ENCODE measurements around the gene CD58. TPM values are rescaled to one million over a fixed set of nuclear protein-coding genes. Genes with fewer than 3 reads are reported as not detected.

CD58 gene
- total RNA-seq, 4 donors from 2014 or later, result 23.1 to 63.0 (median 39.0) TPM

DNA sequence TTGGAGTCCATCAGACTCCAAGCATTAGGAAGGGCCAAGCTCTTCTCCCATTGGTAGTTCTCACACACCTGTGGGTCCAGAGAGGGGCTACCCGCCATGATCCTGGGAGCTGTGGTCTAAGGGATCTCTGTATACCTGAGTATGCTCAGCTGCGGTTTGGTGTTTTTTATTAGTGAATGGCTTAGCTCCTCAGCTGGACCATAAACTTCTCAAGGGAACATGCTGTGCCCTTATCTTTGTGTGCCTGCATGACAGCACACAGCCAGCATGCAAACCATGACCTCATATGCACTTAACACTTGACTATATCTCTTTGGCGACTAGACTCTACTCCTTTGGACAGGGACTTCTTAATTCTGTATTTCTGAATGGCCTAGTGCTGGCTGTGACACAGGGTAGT lies 94.5 kb downstream of the CD58 start:
- Histone ChIP-seq H3K27ac (peak overlapping the region in 3 of 4 donors; percentile 79 to 99 (median 98)), H3K4me1 (peaks cover 0 to 50% (median 0%) of the 10 kb centered on the region in 4 donors), H3K4me3 (no peak overlapping the region), H3K27me3 (no peaks in the 10 kb centered on the region), H3K36me3 (no peaks in the 10 kb centered on the region), H3K9me3 (no peaks in the 10 kb centered on the region)
- peak in 1 of 3 donors; percentile 77 for DNase-seq
- TF ChIP-seq POLR2A (IDR thresholded peaks at IDR 0.05), result peak in 1 of 2 donors; percentile 79
- TF ChIP-seq, protein P1, sequence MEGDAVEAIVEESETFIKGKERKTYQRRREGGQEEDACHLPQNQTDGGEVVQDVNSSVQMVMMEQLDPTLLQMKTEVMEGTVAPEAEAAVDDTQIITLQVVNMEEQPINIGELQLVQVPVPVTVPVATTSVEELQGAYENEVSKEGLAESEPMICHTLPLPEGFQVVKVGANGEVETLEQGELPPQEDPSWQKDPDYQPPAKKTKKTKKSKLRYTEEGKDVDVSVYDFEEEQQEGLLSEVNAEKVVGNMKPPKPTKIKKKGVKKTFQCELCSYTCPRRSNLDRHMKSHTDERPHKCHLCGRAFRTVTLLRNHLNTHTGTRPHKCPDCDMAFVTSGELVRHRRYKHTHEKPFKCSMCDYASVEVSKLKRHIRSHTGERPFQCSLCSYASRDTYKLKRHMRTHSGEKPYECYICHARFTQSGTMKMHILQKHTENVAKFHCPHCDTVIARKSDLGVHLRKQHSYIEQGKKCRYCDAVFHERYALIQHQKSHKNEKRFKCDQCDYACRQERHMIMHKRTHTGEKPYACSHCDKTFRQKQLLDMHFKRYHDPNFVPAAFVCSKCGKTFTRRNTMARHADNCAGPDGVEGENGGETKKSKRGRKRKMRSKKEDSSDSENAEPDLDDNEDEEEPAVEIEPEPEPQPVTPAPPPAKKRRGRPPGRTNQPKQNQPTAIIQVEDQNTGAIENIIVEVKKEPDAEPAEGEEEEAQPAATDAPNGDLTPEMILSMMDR (IDR thresholded peaks at IDR 0.05), result no peak

DNA sequence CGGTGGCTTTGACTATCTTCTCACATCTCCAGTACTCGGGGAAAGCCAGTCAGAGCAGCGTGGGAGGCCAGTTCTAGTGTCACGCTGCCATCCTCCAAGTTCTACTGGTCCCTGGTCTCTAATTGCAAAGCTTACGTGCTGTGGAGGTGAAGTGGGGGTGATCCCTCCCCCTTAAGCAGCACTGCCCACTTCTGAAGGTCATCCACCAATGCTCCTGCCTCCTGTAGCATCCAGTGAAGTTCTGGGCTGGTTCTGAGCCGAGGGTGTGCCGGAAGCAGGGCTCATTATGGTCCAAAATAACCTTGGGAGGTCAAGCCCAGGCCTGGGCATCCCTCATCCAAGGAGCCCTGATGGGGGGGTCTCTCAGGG lies 95.0 kb downstream of the CD58 start:
- no peaks in the 10 kb centered on the region for H3K9me3 ChIP-seq
- H3K27ac ChIP-seq, result peak overlapping the region in 3 of 4 donors; percentile 79 to 99 (median 98)
- H3K4me3 ChIP-seq, result peak overlapping the region in 1 of 4 donors; percentile 28
- no peaks in the 10 kb centered on the region for H3K36me3 ChIP-seq
- H3K27me3 ChIP-seq, result no peaks in the 10 kb centered on the region
- peaks cover 0 to 52% (median 0%) of the 10 kb centered on the region in 4 donors for H3K4me1 ChIP-seq
- TF ChIP-seq POLR2A (IDR thresholded peaks at IDR 0.05), result no peak
- TF ChIP-seq, protein P1 (IDR thresholded peaks at IDR 0.05), result no peak
- DNase-seq, result no peak

DNA sequence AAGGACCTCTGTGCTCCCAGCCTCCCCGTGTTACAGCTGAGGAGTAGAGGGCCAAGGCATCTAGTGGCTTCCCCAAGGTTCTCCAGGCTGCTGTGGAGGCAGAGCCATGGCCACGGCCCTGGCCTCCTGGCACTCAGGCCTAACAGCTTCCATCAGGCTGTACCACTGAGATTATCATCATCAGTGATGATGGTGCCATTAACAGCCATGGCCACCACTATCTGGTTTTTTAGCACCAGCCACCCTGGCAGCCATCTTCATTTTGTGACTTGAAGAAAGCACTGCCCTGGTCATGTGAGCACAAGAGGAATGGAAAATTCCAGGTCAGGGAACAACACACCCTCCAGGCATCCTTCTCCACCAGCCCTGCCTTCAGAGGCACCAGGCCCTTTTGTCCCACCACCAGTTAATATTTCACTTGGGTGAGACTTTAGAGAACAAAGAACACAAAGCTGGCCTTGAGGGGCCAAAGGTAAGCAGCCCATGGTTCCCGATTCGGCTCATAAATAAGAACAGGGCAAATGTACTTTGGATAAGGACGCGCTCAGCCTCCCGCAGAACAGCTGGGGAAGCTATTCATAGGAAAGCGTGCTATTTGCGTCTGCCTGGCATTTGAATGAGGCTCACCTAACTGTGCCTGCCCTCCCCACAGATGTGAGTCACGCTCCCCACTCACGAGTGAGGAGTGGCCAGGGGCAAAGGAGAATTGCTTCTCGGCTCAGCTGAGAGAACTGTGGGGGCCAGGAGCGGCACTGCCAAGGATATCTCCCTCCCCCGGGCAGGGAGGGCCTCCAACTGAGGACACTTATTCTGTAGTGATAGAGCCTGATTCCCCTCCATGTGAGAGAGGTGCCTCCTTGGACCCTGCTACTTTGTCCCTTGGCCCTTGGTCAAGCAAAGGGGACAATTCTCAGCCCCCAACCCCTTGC lies 95.6 kb downstream of the CD58 start:
- peaks cover 0 to 52% (median 0%) of the 10 kb centered on the region in 4 donors for H3K4me1 ChIP-seq
- H3K27me3 ChIP-seq, result no peaks in the 10 kb centered on the region
- peak in 2 of 3 donors; percentile 89 to 90 for DNase-seq

DNA sequence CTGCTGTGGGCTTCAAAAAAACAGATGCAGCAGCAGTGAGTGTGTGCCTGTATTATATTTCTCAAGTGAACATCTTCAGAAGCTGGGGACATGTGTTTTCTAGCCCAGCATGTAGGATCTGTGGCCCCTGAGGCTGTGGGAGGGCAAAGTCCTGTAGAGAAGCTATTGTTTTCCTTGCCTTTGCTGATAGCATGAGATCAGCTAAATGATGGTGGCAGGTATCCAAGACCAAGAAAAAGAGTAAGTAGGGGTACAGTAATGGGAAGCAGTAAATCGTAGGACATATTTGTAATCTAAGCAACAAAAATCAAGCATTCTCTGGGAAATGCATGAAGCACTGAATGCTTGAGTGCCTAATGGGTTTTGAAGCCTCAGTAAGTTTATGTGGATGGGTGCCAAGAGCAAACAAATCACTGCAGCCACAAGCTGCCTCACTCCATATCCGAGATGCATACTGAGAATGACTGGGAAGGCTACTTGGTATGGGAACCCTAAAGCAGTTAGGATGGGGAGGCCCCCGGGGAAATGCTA lies 98.3 kb downstream of the CD58 start:
- no peaks in the 10 kb centered on the region for H3K36me3 ChIP-seq
- no peak overlapping the region for H3K4me3 ChIP-seq
- no peaks in the 10 kb centered on the region for H3K27me3 ChIP-seq
- TF ChIP-seq POLR2A (IDR thresholded peaks at IDR 0.05), result no peak
- TF ChIP-seq, protein P1 (IDR thresholded peaks at IDR 0.05), result no peak
- peak overlapping the region in 2 of 4 donors; percentile 60 to 83 for H3K27ac ChIP-seq
- DNase-seq, result no peak
- H3K4me1 ChIP-seq, result peaks cover 0 to 46% (median 0%) of the 10 kb centered on the region in 4 donors
- no peaks in the 10 kb centered on the region for H3K9me3 ChIP-seq

More for the DNA sequence above, 95.6 kb downstream of the CD58 start:
- no peaks in the 10 kb centered on the region for H3K36me3 ChIP-seq
- TF ChIP-seq POLR2A (IDR thresholded peaks at IDR 0.05), result peak; percentile 25 to 90
- TF ChIP-seq, protein P1 (IDR thresholded peaks at IDR 0.05), result no peak
- H3K4me3 ChIP-seq, result peak overlapping the region in 1 of 4 donors; percentile 28
- peak overlapping the region in 3 of 4 donors; percentile 79 to 99 (median 98) for H3K27ac ChIP-seq
- no peaks in the 10 kb centered on the region for H3K9me3 ChIP-seq

DNA sequence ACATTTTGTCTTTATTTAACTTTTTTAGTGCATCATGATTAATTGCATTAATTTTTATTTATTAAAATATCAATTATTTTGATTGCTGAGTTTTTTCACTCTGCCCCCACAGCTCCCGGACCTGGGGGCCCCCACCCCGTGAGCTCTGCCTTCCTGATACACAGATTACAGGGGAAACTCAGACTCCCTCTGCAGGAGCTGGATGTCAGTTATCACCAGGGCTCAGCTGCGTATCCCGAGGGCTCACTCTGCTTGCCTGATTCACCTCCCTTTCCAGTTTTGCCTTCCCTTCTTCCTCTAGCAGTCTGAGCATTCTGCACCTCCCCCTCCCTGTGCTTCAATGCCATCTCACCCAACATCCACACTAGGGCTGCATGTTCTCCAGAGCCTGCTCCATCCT lies 99.6 kb downstream of the CD58 start:
- no peaks in the 10 kb centered on the region for H3K36me3 ChIP-seq
- H3K4me3 ChIP-seq, result no peak overlapping the region
- peaks cover 0 to 41% (median 0%) of the 10 kb centered on the region in 4 donors for H3K4me1 ChIP-seq
- no peaks in the 10 kb centered on the region for H3K9me3 ChIP-seq
- TF ChIP-seq, protein P1 (IDR thresholded peaks at IDR 0.05), result no peak
- TF ChIP-seq POLR2A (IDR thresholded peaks at IDR 0.05), result no peak
- peak overlapping the region in 2 of 4 donors; percentile 60 to 83 for H3K27ac ChIP-seq
- H3K27me3 ChIP-seq, result no peaks in the 10 kb centered on the region
- no peak for DNase-seq

All from Peyer's patch (tissue), 4 donors.